RWPE1 (cell line): ENCODE measurements around the gene TENM4.

Experiments used
- CTCF ChIA-PET: fragments of 350-600 bp; sonication (Branson Sonifier 250); formaldehyde crosslinking; extraction: SDS; loops from one replicate; lab custom pipeline; 2021; lab: Yijun Ruan, JAX
- POLR2A ChIA-PET: fragments of 400-600 bp; formaldehyde crosslinking; extraction: SDS; loops from one replicate; lab custom pipeline; 2020; ENCODE audit warnings: antibody characterized with exemption; ENCODE audit not compliant: low non-redundant PET; lab: Yijun Ruan, JAX
- DNase-seq: peaks from one replicate; pipeline ENCODE4 v3.0.0; 2012; ENCODE audit warnings: low spot score
- H3K27ac ChIP-seq: fragments of 450-650 bp; 2 replicates; pipeline ENCODE4 v1.5.1; 2017
- CTCF ChIP-seq: fragments of 450-650 bp; conservative IDR thresholded peaks from 2 replicates; pipeline ENCODE4 v1.5.1; 2017; ENCODE audit warnings: low read depth, mild to moderate bottlenecking

The TENM4 gene

GRCh38 chr11:79090191-79090705 lies 350.6 kb downstream of the TENM4 start:
- POLR2A ChIA-PET = no interaction called here
- peak overlapping the region; percentile 28 for H3K27ac ChIP-seq
- DNase-seq = peak; percentile 18
- CTCF ChIA-PET = interaction anchor here (0.7 kb wide), 1 partner anchor 27 kb away, joined by 3 read pairs; no protein-coding TSS in a partner anchor
- TF ChIP-seq CTCF = no peak

- DNase-seq = no peak
- CTCF ChIA-PET = interaction anchor here (0.7 kb wide), 1 partner anchor 28 kb away, joined by 3 read pairs; no protein-coding TSS in a partner anchor
- no peak overlapping the region for H3K27ac ChIP-seq
- POLR2A ChIA-PET = no interaction called here
- TF ChIP-seq CTCF = no peak
These were observed 351.2 kb downstream of the TENM4 start for GRCh38 chr11:79089601-79090000.

GRCh38 chr11:79088967-79089366 lies 351.9 kb downstream of the TENM4 start:
- no peak for DNase-seq
- CTCF ChIA-PET = no interaction called here
- POLR2A ChIA-PET = no interaction called here

DNA sequence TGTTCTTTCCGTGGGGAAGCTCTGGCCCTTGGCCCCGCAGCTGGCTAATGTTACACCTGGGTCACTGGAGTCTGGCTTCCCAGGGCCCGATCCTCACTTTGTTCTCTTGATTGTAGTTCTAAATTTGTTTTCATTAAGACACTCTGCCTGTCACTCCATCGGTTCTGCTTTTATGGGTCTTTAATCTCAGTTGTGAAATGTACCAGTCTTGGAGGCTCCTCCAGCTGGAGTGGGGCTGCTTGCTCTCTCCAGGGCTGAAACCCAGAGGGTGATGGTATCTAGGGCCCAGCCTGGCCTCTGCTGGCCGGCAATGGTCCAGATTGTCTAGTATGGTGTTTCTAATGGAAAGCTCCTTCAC lies 352.9 kb downstream of the TENM4 start:
- H3K27ac ChIP-seq = peak overlapping the region; percentile 96
- no peak for TF ChIP-seq CTCF
- CTCF ChIA-PET = interaction anchor here (1.3 kb wide), 1 partner anchor 12 kb away, joined by 3 read pairs; no protein-coding TSS in a partner anchor
- DNase-seq = no peak
- POLR2A ChIA-PET = interaction anchor here (0.6 kb wide), 1 partner anchor 353 kb away, joined by 3 read pairs; the partner anchor contains the start of gene TENM4

More at GRCh38 chr11:79088967-79089366, 351.9 kb downstream of the TENM4 start:
- TF ChIP-seq CTCF = no peak
- H3K27ac ChIP-seq = peak overlapping the region; percentile 45

GRCh38 chr11:79087238-79087960 lies 353.4 kb downstream of the TENM4 start:
- H3K27ac ChIP-seq = peak overlapping the region; percentile 96
- ChIA-PET POLR2A (interaction anchor here (0.6 kb wide), 2 partner anchors 239 to 353 kb away, joined by 3 read pairs; partner anchors contain the start of gene TENM4), CTCF (interaction anchor here (0.7 to 1.3 kb wide), 2 partner anchors 13 to 1372 kb away, joined by 3 read pairs; no protein-coding TSS in a partner anchor)
- peak; percentile 40 for DNase-seq
- TF ChIP-seq CTCF = no peak

DNA sequence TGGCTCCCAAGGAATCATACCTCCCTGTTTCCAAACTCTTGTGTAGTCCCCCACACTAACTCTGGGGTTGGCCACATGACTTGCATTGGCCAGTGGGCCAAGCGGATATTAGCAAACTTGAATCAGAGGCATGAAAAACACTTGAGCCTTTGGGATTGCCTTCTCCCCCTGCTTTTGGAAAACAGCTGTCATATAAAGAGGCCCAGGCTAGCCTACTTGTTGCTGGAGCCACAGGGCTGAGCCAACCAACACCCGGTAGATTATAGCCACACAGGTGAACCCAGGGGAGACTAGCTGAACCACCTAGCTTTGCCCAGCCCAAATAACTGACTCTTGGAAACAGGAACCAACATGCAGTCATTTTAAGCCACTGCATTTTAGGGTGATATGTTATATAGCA lies 354.8 kb downstream of the TENM4 start:
- ChIA-PET POLR2A (no interaction called here), CTCF (interaction anchor here (0.6 kb wide), 1 partner anchor 83 kb away, joined by 6 read pairs; no protein-coding TSS in a partner anchor)
- TF ChIP-seq CTCF = no peak
- peak overlapping the region; percentile 70 for H3K27ac ChIP-seq
- no peak for DNase-seq
